Tibial nerve (tissue), 4 donors: ENCODE data around the gene NSUN6. TPM values are rescaled to one million over a fixed set of nuclear protein-coding genes. Genes with fewer than 3 reads are reported as not detected.
"Not testable (repeated sequence)": the region's sequence is repeated elsewhere in the genome, so short reads cannot be mapped to it uniquely, and the experiment has no call there.

Experiments
- DNase-seq, 2 donors: peaks; one replicate each; pipeline ENCODE4 v3.0.0-alpha.2; 2019; ENCODE audit warnings: low spot score in 2 of 2
- H3K27ac ChIP-seq, 4 donors: fragments of 200-600 bp; sonication (generic) in 3 of 4; one replicate each; pipeline ENCODE4 v1.5.1; 2017 to 2019; ENCODE audit warnings: mild to moderate bottlenecking in 1 of 4
- H3K27me3 ChIP-seq, 2 donors: fragments of 200-600 bp; sonication (generic) in 1 of 2; one replicate each; pipeline versions ENCODE4 v1.5.1 to v1.6.0; 2017 to 2019
- H3K36me3 ChIP-seq, 3 donors: fragments of 200-600 bp; sonication (generic); one replicate each; pipeline ENCODE4 v1.5.1; 2018 to 2019
- H3K4me1 ChIP-seq, 4 donors: fragments of 200-600 bp; sonication (generic) in 3 of 4; one replicate each; pipeline ENCODE4 v1.5.1; 2017 to 2019
- H3K4me3 ChIP-seq, 4 donors: fragments of 200-600 bp; sonication (generic) in 3 of 4; one replicate each; pipeline ENCODE4 v1.5.1; 2017 to 2019; ENCODE audit warnings: mild to moderate bottlenecking in 1 of 4, moderate library complexity in 1 of 4
- H3K9me3 ChIP-seq, 4 donors: fragments of 200-600 bp; sonication (generic) in 3 of 4; one replicate each; pipeline ENCODE4 v1.5.1; 2017 to 2019
- EP300 ChIP-seq, 2 donors: sonication (generic); formaldehyde crosslinking; IDR thresholded peaks; one replicate each; pipeline ENCODE4 v1.6.1; 2017; ENCODE audit warnings: antibody characterized with exemption in 2 of 2, mild to moderate bottlenecking in 1 of 2
- POLR2A ChIP-seq, 2 donors: fragments of 450-650 bp; IDR thresholded peaks; one replicate each; pipeline ENCODE4 v1.6.1; 2017; ENCODE audit warnings: antibody characterized with exemption in 2 of 2, mild to moderate bottlenecking in 2 of 2, moderate library complexity in 2 of 2
- WGBS, 2 donors: methylation state at CpG; one replicate each; pipeline ENCODE4 v1.1.5; 2018; 5-methylcytosine and 5-hydroxymethylcytosine counted together
- total RNA-seq, 4 donors: library from RNA; depleted of rRNA; stranded (reverse); fragments of >200 nt; gene quantifications; one replicate each; pipeline ENCODE4 v1.1.0, GENCODE V29; 2016
- TF ChIP-seq, protein P1 (sequence below), 5 experiments: fragments of 200-600 bp in 3 of 5; fragments of 450-650 bp in 2 of 5; sonication (generic) in 3 of 5; IDR thresholded peaks; one replicate each; pipeline ENCODE4 v1.5.1; 2016 to 2019; ENCODE audit warnings: antibody characterized with exemption in 5 of 5, mild to moderate bottlenecking in 3 of 5, moderate library complexity in 2 of 5

Gene NSUN6
- total RNA-seq, 4 donors from 2014 or later: 15.6 to 30.6 (median 24.7) TPM

DNA sequence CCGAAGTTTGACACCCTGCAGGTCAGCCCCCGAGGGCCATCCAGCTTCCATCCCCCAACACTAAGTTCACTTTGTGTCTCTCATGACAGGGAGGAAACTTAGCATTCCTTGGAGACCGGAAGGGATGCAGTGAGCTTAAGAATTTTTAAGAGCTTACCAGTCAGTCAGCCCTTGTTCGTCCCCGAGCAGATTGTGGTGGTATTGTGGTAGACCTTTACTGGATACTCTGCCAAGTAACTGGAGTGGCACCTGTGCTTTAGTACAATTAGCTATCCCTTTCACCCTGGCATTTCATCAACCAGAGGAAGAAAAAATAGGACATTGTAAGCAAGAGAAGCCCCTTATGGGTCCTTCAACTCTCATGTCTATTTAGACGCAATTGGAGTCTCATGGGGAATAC, 74.8 kb downstream of the NSUN6 start:
- peaks cover 0 to 73% (median 4%) of the 10 kb centered on the region in 3 donors for H3K36me3 ChIP-seq
- H3K4me1 ChIP-seq: no peaks in the 10 kb centered on the region
- H3K27me3 ChIP-seq: no peaks in the 10 kb centered on the region
- DNase-seq: no peak
- WGBS, 2 donors: 98 to 99% methylated on average over 6 of the region's 6 CpGs
- H3K9me3 ChIP-seq: no peaks in the 10 kb centered on the region
- TF ChIP-seq EP300 (IDR thresholded peaks at IDR 0.05) (no peak), POLR2A (IDR thresholded peaks at IDR 0.05) (no peak)
- TF ChIP-seq, protein P1, sequence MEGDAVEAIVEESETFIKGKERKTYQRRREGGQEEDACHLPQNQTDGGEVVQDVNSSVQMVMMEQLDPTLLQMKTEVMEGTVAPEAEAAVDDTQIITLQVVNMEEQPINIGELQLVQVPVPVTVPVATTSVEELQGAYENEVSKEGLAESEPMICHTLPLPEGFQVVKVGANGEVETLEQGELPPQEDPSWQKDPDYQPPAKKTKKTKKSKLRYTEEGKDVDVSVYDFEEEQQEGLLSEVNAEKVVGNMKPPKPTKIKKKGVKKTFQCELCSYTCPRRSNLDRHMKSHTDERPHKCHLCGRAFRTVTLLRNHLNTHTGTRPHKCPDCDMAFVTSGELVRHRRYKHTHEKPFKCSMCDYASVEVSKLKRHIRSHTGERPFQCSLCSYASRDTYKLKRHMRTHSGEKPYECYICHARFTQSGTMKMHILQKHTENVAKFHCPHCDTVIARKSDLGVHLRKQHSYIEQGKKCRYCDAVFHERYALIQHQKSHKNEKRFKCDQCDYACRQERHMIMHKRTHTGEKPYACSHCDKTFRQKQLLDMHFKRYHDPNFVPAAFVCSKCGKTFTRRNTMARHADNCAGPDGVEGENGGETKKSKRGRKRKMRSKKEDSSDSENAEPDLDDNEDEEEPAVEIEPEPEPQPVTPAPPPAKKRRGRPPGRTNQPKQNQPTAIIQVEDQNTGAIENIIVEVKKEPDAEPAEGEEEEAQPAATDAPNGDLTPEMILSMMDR (IDR thresholded peaks at IDR 0.05): no peak
- H3K4me3 ChIP-seq: no peak overlapping the region
- no peak overlapping the region for H3K27ac ChIP-seq

DNA sequence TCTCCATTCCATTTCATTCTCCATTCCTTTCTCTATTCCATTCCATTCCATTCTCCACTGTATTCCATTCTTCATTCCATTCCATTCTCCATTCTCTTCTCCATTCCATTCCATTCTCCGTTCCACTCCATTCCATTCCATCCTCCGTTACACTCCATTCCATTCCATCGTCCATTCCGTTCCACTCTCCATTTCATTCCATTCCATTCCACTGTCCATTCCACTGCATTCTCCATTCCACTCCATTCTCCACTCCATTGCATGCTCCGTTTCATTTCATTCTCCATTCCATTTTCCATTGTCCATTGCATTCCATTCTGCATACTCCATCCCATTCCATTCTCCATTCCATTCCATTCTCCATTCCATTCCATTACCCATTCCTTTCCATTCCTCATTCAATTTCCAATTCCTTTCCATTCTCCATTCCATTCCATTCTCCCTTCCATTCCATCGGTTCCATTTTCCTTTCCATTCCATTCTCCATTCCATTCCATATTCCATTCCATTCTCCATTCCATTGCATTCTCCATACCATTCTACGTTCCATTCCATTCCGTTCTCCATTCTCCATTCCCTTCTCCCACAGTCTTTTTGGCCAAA, 78.3 kb downstream of the NSUN6 start:
- Histone ChIP-seq H3K27me3 (no peaks in the 10 kb centered on the region), H3K9me3 (peaks cover 0 to 4% (median 0%) of the 10 kb centered on the region in 4 donors), H3K27ac (no peak overlapping the region), H3K4me1 (no peaks in the 10 kb centered on the region), H3K36me3 (peaks cover 0 to 38% (median 4%) of the 10 kb centered on the region in 3 donors), H3K4me3 (no peak overlapping the region)
- DNase-seq: no peak
- TF ChIP-seq POLR2A (IDR thresholded peaks at IDR 0.05) (no peak), EP300 (IDR thresholded peaks at IDR 0.05) (no peak)
- TF ChIP-seq, protein P1 (IDR thresholded peaks at IDR 0.05): no peak
- WGBS, 2 donors: 98 to 99% methylated on average over 8 of the region's 8 CpGs

DNA sequence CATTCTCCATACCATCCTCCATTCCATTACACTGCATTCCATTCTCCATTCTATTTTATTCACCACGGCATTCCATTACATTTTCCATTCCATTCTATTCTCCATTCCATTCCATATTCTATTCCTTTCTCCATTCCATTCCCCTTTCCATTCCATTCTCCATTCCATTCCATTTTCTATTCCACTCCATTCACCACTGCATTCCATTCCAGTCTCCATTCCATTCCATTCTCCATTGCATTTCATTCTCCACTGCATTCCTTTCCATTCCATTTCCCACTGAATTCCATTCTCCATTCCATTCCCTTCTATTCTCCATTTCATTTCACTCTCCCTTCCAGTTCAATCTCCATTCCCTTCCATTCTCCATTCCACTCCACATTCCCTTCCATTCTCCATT, 79.6 kb downstream of the NSUN6 start:
- Histone ChIP-seq H3K9me3 (peaks cover 0 to 14% (median 0%) of the 10 kb centered on the region in 4 donors), H3K36me3 (peaks cover 0 to 25% (median 3%) of the 10 kb centered on the region in 3 donors), H3K27me3 (no peaks in the 10 kb centered on the region), H3K4me1 (no peaks in the 10 kb centered on the region), H3K27ac (no peak overlapping the region), H3K4me3 (no peak overlapping the region)
- WGBS, 2 donors: 96 to 97% methylated on average over 1 of the region's 1 CpG
- no peak for DNase-seq
- TF ChIP-seq, protein P1 (IDR thresholded peaks at IDR 0.05): no peak
- TF ChIP-seq EP300 (IDR thresholded peaks at IDR 0.05): no peak
- no peak for TF ChIP-seq POLR2A (IDR thresholded peaks at IDR 0.05)

DNA sequence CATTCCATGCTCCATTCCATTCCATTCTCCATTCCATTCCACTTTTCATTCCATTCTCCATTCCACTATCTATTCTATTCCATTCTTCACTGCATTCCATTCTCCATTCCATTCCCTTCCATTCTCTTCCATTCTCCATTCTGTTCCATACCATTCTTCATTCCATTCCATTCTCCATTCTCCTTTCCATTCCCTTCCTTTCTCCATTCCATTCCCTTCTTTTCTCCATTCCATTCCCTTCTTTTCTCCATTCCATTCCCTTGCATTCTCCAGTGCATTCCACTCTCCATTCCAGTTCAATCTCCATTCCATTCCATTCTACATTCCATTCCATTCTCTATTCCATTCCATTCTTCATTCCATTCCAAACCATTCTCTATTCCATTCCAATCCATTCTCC, 80.3 kb downstream of the NSUN6 start:
- Histone ChIP-seq H3K27me3 (no peaks in the 10 kb centered on the region), H3K9me3 (peaks cover 0 to 21% (median 0%) of the 10 kb centered on the region in 4 donors), H3K27ac (no peak overlapping the region), H3K36me3 (peaks cover 0 to 18% (median 0%) of the 10 kb centered on the region in 3 donors), H3K4me3 (no peak overlapping the region), H3K4me1 (no peaks in the 10 kb centered on the region)
- no peak for DNase-seq
- TF ChIP-seq POLR2A (IDR thresholded peaks at IDR 0.05) (no peak), EP300 (IDR thresholded peaks at IDR 0.05) (no peak)
- TF ChIP-seq, protein P1 (IDR thresholded peaks at IDR 0.05): no peak

DNA sequence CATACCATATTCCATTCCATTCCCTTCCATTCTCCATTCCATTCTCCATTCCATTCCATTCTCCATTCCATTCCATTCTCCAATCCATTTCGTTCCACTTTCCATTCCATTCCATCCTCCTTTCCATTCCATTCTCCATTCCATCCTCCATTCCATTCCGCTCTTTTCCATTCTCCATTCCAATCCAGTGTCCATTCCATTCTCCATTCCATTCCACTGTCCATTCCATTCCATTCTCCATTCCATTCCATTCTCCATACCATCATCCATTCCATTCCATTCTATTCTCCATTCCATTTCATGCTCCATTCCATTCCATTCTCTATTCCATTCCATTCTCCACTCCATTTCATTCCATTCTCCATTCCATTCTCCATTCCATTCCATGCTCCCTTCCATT, 81.0 kb downstream of the NSUN6 start:
- 98 to 100% methylated on average over 2 of the region's 2 CpGs for WGBS, 2 donors
- H3K27me3 ChIP-seq: not testable (repeated sequence)

More for the DNA sequence above, 81.0 kb downstream of the NSUN6 start:
- not testable (repeated sequence) for H3K4me3 ChIP-seq, H3K4me1 ChIP-seq, H3K27ac ChIP-seq, DNase-seq
- Histone ChIP-seq H3K9me3 (peaks cover 0 to 26% (median 0%) of the 10 kb centered on the region in 4 donors), H3K36me3 (peaks cover 0 to 11% (median 0%) of the 10 kb centered on the region in 3 donors)
